ENCODE results near the gene DHDH.

The DHDH gene

DNA sequence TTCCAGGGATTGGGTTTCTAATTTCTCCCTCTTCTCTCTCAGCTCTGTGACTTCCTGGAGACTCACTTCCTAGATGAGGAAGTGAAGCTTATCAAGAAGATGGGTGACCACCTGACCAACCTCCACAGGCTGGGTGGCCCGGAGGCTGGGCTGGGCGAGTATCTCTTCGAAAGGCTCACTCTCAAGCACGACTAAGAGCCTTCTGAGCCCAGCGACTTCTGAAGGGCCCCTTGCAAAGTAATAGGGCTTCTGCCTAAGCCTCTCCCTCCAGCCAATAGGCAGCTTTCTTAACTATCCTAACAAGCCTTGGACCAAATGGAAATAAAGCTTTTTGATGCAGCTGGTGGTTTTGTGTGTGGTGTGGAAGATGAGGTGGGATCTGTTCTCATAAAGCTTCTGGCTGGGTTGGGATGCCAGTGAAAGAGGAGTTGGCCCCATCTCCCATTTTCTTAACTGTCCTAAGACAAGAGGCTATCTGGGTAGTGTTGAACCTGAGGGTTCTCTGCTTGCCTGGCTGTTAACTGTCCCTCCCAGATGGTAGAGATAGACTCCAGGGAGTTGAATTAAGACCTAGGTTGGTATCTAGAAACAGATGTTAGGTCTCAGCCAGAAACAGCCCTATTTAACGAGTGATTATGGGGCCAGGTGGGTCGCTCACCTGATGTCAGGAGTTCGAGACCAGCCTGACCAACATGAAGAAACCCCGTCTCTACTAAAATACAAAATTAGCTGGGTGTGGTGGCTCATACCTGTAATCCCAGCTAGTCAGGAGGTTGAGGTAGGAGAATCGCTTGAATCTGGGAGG, 33.2 kb downstream of the DHDH start:
- no peak for DNase-seq (ENCODE audit: low read depth in 2 of 2)

DNA sequence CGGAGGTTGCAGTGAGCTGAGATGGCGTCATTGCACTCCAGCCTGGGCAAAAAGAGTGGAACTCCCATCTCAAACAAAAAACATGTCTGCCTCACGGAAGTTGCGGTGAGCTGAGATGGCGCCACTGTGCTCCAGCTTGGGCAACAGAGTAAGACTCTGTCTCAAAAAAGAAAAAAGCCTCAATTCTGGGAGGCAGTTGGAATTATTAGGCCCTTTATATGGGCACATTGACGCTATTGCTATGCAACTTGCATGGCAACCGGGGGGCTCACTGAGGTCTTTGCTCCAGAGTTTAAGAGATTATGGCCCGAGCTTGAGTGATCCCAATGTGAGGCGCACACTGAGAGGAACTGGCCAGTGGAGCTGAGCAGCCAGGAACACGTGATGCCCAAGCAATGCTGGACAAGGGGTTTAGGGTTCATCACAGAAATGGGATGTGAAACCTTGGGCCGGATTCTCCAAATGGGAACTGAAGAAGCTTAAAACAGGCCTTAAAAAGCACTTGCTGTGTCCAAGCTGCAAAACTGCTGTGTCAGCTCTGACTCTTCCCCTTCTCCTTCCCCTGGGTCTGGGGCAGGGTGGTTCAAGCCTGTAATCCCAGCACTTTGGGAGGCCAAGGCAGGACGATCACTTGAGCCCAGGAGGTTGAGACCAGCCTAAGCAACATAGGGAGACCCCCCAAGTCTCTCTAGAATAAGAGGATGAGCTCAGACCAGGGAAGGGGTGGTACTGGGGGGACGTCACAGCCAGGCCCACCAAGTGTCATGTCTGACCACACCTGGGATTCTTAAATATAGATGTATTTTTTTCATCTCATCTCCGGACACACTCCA, 34.1 kb downstream of the DHDH start:
- DNase-seq (ENCODE audit: low read depth in 2 of 2), result no peak

DNA sequence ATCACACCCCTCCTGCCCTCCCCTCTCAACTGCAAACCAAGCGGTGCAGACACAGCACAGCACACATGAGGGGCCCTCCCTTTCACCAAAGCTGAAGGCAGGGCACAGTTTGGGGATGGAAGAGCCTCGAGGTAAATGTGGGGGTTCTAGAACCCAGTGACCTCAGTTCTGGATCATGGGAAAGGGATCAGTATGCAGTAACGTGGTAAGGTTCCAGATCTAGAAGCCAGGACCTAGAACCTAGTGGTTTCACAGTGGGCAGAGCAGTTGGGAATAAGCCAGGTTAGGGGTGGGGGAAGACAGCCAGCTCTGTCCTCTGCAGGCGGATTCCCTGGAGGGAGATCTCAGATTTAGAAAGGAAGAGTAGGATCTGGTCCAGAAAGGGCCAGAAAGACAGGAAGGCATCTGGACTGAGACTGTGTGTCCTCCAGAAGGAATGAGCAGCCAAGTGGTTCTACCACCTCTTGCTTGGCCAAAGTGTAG, 34.7 kb downstream of the DHDH start:
- DNase-seq (ENCODE audit: low read depth in 2 of 2), result no peak

DNA sequence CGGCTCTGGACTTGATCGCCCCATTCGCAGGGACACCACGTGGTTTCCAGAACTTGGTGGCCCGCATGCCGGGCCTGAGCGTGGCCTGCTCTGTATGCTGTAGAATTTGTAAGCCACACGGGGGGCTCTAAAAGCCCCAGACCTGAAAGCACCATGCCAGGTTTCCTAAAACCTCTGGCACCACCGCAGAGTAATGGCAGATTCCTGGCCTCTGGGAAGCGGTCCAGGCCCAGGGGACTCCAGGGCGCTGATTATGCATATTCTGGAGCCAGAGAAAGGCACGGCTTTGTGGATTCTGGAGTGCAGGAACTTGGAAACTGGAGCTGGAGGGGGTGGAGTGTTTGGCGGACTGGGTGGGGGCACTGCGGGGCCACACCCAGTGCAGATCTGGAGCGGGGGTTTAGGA, 35.3 kb downstream of the DHDH start:
- DNase-seq (ENCODE audit: low read depth in 2 of 2), result no peak

DNA sequence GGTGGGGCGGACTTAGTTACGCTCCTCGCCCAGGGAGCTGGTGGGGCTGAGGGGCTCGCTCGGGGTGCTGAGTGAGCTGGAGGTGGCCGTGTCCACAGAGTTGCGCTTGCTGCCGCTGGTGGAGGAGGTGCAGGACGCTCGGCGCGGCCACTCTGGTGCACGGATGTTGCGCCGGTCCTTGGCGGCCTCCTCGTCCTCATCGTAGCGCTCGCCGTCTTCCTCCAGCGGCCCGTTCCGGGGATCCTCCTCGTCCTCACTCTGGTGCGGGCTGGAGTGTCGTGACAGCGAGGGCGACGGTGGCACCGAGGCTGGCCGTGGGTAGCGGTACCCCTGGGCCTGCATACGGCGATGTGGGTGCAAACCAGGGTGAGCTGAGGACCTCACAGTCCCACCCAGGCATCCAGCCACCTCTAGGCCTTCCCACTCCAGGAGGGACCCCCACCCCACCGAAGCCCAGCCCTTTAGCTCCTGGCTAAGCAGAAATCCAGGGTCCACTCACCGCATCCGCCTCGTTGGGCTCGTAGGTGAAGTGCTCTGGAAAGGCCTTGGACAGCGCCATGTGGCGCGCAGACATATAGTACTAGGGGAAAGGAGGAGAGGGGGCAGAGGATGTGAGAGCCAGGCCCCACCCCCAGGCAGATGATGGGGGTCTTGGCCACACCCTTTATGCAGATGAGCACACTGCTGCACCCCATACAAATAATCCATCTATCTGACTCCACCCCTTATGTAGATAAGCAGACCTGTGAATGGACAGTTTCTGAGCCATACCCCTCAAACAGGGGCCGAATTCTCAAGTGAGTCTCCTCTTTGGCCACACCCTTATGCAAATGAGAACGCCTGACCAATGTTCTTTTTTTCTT, 36.0 kb downstream of the DHDH start:
- DNase-seq (ENCODE audit: low read depth in 2 of 2), result no peak

DNA sequence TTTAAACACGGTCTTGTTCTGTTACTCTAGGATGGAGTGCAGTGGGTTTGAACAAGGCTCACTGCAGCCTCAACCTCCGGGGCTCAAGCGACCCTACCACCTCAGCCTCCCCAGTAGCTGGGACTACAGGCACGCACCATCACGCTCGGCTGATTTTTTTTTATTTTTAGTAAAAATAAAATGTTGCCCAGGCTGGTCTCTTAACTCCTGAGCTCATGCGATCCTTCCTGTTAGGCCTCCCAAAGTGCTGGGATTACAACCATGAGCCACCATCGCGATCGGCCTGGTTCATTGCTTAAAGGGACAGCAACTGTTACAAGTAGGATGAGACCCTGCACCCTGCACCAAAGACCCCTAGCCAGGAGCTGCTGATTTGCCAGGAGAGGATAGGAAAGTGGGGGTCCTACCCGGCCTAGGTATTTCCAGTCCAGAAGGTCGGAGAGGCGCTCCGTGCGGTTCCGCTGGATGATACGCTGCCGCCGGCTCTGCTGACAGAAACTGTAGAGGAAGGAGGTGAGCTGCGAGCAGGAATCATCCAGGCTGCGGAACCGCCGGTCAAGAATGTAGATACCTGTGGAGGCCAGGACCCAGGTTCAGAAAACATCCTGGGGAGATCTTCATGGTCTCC, 36.8 kb downstream of the DHDH start:
- no peak for DNase-seq (ENCODE audit: low read depth in 2 of 2)

DNA sequence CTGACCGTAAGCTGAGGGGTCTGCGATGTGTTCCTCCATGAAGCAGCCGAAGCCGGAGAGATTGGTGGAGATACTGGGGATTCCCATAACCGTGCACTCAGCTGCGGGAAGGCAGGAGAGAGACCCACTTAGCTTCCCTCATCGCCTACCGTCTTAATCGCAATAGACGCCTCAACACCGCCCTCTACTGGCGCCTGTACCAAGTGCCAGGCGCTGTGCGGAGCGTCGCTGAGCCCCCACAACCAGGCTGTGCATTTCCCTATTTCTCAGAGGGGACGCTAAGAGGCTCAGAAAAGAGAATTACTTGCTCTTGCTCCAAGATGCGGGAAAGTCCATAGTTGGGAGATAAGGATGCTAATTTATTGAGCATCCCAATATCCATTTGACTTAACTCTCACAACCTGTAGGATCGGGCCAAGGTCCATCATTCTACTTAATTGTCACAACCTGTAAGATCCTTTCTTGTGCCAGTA, 37.5 kb downstream of the DHDH start:
- peak; percentile 54 to 76 for DNase-seq (ENCODE audit: low read depth in 2 of 2)

DNA sequence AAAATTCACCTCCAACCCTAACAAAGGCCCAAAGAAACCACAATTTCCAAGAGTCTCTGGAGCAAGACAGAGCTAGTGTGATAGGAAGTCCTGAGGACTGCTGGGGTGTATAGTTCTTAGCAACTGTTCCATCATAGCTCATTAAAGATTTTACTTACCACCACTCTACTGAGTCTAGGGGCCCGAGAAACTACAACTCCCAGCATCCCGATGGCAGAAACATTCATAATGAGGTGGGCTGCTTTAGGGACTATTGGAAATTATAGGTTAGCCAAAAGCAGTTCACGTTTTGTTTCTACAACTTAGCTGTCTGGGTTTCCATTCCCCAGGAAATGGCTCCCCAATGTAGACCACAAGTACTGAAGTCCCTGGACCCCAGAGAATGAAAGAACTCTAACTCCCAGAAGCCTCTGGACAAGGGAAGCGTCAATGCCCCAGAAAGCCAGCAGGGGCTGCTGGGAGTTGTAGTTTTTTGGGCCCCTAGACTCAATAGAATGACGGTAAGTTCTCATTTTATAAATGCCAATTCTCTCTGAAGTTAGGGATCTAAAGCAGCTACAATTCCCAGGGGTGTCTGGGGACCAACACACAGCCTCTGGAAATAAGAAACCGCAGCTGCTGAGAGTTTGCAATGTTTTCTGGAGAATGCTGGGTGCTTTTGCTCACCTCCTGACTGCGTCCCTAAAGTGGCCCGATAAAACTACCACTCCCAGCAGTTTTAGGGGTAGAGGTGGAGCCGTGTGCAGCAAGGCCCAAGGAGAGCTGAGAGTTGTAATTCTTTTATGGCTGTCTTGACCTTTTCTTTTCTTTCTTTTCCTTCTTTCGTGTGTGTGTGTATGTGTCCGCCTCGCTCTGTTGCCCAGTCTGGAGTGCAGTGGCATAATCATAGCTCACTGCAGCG, 42.7 kb downstream of the DHDH start:
- DNase-seq (ENCODE audit: low read depth in 2 of 2), result no peak

DNA sequence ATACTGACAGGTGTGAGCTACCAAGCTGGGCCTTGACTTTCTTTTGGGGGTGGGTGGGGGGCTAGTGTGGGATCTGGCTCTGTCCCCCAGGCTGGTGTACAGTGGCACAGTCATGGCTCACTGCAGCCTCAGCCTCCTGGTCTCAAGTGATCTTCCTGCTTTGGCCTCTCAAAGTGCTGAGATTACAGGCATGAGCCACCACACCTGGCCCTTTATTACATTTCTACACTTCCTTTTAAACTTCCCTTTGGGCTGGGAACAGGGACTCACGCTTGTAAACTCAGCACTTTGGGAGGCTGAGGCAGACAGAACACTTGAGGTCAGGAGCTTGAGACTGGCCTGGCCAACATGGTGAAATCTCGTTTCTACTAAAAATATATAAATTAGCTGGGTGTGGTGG, 43.6 kb downstream of the DHDH start:
- no peak for DNase-seq (ENCODE audit: low read depth in 2 of 2)

DNA sequence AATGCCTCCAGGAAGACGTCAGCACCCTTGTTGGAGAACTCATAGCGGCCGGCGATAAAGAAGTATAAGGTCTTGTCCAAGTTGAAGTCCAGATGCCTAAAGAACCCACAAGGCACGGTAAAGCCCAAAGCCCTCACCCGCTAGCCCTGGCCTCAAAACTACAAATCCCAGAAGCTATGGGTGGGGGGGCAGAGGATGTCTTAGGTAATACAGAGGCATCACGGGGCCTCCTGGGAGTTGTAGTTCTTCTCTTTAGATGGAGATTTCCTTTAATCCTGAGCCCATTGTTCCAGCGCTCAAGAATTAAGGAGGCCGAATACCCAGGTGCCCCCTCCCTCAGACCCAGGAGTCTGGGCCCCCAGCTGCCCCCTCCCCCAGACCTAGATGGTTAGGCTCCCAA, 48.8 kb downstream of the DHDH start:
- no peak for DNase-seq (ENCODE audit: low read depth in 2 of 2)

DNA sequence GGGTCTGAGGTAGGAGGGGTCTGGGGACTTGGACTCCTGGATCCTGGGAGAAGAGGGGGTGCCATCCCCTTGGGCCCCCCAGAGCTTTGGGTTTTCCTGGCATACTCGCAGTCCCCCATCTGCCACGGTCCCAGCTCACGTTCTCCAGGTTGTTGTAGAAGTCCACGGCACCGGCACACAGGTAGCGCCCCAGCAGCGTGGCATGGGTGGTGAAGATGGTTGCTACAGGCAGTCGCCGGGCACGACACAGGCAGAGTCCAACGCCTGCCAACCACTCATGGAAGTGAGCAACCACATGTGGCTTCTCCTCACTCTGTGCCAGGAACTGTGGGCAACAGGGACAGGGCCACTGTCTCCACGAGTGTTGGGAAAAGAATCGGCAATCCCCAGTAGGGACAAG, 52.2 kb downstream of the DHDH start:
- DNase-seq (ENCODE audit: low read depth in 2 of 2), result no peak

DNA sequence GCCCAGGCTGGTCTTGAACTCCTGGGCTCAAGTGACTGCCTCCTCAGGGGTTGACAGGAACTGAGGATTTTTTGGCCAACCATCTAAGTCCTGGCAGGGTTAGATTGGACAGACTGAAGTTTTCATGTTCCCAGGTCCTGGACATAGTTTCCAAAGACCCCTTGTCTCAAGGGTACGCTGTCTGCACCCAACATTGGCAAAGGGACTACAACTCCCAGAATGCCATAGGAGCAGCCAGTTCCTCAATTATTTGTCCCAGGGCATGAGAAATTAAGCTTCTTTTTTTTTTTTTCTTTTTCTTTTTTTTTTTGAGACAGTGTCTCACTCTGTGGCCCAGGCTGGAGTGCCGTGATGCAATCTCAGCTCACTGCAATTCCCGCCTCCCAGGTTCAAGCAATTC, 52.7 kb downstream of the DHDH start:
- no peak for DNase-seq (ENCODE audit: low read depth in 2 of 2)

DNA sequence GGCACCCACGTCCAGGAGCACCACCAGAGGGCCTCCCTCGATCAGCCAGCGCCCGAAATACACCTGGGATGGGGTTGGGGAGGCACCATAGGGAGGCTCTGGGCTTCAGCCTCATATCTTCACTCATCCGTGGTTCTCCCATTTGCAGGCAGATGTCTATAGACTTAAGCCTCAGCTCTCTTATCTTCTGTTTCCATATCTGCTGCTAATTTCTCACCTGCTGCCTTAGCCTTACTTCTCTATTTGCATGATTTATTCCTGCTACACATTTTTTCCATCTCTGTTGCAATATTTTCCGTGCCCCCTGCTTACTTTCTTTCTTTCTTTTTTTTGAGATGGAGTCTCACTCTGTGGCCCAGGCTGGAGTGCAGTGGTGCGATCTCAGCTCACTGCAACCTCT, 53.8 kb downstream of the DHDH start:
- no peak for DNase-seq (ENCODE audit: low read depth in 2 of 2)

DNA sequence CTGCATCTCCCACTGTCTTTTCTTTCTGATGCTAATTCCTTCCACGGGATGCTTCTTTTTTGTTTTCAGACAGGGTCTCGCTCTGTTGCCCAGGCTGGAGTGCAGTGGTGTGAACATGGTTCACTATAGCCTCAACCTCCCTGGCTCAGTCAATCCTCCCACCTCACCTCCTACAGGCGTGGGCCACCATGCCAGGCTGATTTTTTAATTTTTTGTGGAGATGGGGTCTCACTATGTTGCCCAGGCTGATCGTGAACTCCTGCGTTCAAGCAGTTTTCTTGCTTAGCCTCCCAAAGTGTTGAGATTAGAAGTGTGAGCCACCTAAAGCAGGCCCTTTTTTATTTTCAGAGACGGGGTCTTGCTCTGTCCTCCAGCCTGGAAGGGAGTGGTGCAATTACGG, 54.8 kb downstream of the DHDH start:
- no peak for DNase-seq (ENCODE audit: low read depth in 2 of 2)

DNA sequence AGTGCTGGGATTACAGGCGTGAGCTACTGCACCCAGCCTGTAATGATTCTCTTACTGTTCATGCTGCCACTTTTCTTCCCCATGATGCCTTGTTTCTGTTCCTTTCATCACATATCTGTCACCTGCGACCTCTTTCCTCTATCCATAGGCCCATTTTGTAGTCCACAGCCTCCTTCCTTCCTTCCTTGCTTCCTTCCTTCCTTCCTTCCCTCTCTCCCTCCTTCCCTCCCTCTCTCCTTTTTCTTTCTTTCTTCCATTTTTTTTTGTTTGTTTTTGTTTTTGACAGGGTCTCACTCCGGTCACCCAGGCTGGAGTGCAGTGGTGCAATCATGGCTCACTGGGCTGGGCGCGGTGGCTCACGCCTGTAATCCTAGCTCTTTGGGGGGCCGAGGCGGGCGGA, 55.4 kb downstream of the DHDH start:
- no peak for DNase-seq (ENCODE audit: low read depth in 2 of 2)

DNA sequence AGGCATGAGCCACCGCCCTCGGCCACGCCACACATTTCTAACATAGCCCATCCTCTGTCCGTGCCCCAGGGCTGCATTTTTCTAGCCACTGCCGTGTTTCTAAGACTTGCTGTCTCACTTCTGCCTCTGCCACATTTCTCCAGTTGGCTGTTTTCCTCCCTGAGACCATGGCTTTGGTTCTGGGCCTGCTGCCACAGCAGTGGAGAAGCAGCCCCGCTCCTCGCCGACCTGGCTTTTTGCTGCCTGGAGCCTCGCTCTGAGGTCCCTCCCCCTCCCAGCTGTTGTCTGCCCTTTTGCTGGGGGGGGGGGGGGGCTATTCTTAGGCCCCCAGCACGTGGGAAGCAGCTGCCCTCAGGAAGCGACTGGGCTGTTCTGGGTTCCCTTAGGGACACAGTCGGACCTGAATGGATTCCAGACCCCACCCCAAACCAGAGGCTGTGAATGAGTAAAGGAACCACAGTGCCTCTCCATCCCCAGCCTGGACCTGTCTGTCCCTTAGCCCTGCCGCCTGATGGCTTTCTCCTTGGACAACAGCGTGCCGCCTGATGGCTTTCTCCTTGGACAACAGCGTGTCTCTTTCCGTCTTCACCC, 56.3 kb downstream of the DHDH start:
- no peak for DNase-seq (ENCODE audit: low read depth in 2 of 2)

DNA sequence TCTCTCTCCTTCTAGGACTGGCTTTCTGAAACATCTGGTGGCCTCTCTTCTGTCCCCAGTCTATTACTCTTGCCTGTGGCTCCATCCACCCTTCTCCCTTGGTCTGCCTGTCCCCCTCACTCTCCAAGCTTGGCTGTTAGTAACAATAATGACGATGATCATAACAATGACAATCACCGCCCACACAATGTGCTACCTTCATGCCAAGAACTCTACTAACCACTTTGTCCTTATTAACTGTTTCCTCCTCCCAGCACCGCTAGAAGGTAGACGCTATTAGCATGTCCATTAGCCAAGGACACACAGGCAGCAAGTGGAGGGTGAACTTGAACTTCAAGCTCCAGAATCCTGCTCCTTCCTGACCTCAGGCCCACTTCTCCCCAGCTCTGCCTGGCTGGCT, 56.9 kb downstream of the DHDH start:
- DNase-seq (ENCODE audit: low read depth in 2 of 2), result no peak

DNA sequence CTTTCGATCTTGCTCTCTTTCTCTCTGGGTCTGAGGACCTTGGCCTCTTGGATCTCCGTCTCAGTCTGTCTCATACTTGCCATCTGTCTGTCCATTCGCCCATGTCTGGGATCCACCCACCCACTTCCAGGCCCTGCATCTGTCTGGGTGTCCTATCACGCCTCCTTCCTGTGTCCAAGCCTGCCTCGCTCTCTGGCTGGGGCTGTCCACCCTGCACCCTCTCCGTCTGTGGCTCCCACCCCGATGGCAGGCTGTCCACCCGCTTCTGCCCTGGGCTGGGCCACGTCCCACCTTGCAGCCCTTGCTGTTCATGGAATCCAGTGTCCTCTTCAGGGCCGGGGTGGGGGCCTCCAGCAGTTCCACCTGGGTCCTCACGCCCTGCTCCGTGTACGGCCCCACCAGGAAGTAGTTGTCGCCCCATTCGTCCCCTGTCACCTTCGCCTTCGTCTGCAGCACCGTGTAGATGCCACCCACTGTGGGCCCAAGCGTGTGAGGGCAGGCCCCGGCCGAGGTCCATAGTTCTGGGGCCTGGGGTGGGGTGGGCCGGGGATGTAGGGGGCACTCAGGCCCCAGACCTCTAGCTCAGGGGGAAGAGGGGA, 57.6 kb downstream of the DHDH start:
- DNase-seq (ENCODE audit: low read depth in 2 of 2), result no peak

DNA sequence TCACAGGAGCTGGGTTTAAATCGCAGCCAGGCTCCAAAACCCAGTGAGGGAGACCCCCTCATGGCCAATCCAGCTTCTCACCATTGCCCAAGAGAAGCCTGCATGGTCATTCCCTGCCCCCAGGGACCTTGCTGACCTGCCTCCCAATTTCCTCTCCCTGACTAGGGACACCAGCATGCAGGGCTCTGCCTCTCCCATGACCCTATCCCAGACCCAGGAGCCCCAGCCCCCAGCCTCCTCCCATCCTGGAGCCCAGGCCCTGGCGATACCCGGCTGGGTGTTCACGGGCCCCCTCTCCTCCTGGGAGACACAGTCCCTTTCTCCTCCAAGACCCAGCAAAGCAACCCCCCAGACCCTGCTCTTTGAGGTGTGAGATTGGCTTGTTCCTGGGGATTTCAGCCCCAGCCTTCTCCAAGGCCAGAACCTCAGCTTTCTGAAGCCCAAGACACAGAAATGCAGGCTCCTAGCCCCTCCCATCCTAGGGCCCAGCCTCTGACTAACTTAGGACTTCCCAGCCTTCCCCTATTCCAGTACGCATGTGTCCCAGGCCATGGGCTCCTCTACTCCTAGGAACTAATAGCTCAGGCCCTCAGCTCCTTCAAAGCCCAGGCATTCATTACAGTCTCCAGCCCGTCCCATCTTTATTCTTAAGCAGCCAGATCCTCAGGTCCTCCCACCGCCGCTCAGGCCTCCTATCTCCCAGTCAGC, 58.5 kb downstream of the DHDH start:
- DNase-seq (ENCODE audit: low read depth in 2 of 2), result no peak

All from stimulated activated CD4-positive, alpha-beta T cell treated with anti-CD3 and anti-CD28 coated beads, Interleukin-15, amount 100 ng/mL, for 48 hours (primary cell).